DMS153 treated with DMSO at 0.1 percent for 48 hours (cell line): ENCODE measurements around the gene SEC61A1.

Experiments
- DNase-seq: peaks from one replicate; lab custom pipeline; 2025; ENCODE audit not compliant: unreplicated experiment; lab: John Stamatoyannopoulos, UW

SEC61A1 gene

DNA sequence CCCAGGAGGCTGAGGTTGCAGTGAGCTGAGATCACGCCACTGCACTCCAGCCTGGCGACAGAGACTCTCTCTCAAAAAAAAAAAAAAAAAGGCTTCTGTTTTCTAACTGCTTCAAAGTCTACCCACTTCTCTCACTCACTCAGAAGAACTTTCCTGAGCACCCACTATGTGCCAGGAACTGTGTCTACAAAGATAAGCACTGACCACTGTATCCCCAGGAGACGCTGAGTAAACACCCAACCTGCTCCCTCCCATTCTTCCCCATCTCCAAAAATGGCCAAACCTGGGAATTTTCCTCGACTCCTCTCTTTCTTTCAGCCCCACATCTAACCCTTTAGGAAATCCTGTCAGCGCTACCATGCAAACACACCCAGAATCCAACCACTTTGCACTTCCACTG is 58.9 kb downstream of the SEC61A1 start:
- no peak for DNase-seq

DNA sequence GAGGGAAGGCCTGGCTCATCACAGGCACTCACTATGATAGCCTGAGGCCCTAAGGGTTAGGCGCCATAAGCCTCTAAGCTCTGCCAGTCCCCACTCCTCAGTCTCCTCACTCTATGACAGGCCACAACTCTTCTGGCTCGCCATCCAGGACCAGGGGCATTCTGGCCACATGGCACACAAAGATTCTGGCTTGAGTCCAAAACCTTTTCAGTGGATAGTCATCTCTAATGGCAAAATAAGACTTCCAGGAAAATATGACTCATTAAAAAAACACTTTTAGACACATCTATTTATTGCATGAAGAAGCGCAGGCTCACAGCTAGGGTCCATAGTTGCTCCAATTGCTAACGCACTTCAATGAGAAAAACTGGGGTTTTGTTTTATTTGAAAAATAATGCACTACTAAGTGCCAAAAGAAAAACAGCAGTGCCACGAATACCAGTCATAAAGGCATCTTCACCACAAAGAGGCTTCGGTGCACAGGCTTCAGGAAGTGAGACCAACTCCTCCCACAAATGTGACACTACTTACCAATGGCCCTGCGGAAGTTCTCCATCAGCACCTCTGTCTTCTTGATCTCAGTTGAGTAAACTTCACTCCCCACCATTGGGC is 60.2 kb downstream of the SEC61A1 start:
- DNase-seq: no peak

DNA sequence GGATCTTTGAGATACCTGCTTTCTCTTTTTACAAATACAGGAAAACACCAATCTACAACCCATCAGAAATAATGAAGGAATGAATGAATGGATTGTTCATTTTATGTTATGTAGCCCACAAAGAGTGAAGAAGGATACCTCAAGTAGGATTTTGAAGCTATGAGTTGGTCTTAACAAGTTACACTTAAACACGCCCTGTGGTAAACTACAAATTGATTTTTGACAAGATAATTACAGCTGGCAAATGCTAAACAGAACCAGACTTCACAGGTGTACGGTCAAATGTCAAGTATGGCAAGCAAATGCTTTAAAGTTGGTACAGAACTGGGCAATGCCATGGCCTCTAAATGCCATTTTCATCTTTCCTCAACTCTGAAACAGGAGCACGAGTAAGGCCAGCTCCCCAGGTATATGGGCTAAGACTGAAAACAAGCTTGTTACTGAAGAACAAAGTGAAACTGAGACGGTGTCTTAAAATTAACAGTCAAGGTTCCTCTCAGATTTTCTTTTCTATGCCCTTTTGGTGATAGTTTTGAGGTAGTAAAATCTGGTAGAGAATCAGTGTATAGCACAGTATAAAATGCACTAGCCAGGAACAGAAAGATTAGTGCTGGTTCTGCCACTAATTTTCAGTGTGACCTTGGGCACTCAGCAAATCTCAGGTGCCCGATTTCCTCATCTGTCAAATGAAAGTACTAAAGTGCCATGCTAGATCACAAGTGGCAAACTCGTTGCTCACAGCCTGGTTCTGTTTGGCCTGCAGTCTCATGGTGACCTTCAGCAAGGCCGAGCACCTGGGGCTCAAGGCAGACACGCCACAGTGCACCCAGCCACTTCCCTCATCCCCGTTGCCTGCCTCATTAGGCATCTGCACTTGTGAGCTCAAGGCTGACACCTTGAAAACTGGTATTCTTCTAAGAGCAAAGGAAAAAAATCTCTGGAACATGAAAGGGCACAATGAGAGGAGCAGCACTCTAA is 61.9 kb downstream of the SEC61A1 start:
- DNase-seq: no peak
